ENCODE results near the gene OCA2. TPM values are rescaled to one million over a fixed set of nuclear protein-coding genes. Genes with fewer than 3 reads are reported as not detected.

OCA2 gene
- polyA plus RNA-seq, 3 donors: 8.2 to 11.0 (median 8.5) TPM

DNA sequence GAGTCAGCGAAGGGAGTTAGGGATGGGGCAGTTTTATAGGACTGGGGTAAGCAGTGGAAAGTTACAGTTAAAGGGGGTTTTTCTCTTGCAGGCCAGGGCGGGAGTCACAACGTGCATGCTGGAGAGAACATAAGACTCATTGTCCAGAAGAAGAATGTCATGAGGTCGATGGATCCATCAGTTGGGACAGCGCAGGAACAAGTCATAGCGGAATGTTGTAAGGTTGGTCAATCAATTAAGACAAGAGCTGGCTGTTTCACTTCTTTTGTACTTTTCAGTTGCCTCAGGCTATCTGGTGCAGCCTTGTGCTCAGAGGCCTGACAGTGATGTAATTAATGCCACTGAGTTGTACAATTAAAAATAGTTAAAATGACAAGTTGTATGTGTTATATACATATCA lies 165.6 kb downstream of the OCA2 start:
- no peak for DNase-seq (ENCODE audit: extremely low read depth in 1 of 11, low read depth in 9 of 11, low spot score in 4 of 11)

DNA sequence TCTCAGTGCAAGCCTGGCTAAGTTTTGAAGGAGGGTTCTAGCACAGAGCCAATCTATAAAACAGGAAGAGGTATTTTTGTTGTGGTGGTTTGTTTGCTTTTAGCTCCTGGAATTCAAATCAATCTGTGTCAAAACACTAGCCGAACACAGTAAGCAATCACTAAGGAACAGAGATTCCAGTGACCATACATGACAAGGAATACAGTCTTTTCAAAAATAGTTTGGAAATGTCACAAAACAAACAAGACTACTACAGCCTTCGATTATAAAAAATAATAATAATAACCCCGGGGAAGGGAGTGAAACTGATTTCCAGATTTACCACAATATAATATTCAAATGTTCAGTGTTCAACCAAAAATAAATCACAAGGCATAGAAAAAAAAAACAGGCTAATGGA lies 166.5 kb downstream of the OCA2 start:
- no peak for DNase-seq (ENCODE audit: extremely low read depth in 1 of 11, low read depth in 9 of 11, low spot score in 4 of 11)

DNA sequence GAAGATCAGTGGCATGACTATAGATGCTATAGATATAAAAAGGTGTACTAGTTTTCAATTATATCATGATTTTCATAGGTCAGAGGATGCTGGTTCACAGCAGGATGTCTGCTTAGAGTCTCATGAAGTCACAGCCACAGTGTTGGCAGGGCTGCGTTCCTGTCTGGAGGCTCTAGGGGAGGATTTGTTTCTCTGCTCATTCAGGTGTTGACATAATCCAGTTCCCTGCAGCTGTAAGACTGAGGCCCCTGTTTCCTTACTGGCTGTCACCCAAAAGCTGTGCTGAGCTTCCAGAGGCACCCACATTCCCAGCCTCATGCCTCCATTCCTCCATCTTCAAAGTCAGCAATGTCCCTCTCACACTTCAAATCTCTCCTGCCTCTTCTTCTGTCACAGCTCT lies 170.7 kb downstream of the OCA2 start:
- no peak for DNase-seq (ENCODE audit: extremely low read depth in 1 of 11, low read depth in 9 of 11, low spot score in 4 of 11)

DNA sequence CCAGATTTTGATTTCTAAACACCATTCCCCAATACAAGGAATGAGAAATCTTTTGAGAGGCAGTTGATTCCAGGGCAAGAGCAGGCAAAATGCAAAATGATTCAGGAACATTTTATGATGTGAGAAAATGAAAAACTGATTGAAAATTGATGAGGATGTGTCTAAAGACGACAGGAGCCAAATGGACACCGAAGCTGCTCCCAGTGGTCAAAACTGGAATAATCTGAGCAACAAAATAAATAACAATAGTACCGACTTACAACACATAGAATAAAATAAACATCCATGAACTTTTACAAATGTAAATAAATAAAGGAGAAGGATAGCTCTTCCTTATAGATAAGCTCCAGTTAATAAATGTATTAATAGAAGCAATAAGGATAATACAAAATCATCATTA lies 186.8 kb downstream of the OCA2 start:
- DNase-seq (ENCODE audit: extremely low read depth in 1 of 11, low read depth in 9 of 11, low spot score in 4 of 11): no peak

DNA sequence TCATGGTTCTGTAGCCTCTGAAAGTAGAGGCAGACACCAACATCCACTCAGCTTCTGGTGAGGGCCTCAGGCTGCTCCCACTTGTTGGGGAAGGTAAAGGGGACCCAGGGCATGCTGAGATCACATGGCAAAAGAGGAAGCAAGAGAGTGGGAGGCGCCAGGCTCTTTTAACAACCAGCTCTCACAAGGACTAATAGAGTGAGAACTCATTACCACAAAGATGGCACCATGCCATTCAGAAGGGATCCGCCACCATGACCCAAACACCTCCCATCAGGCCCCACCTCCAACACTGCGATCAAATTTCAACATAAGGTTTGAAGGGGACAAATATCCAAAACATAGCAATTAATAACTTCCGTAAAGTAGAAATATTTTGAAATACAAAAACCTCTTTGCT lies 192.3 kb downstream of the OCA2 start:
- DNase-seq (ENCODE audit: extremely low read depth in 1 of 11, low read depth in 9 of 11, low spot score in 4 of 11): no peak

DNA sequence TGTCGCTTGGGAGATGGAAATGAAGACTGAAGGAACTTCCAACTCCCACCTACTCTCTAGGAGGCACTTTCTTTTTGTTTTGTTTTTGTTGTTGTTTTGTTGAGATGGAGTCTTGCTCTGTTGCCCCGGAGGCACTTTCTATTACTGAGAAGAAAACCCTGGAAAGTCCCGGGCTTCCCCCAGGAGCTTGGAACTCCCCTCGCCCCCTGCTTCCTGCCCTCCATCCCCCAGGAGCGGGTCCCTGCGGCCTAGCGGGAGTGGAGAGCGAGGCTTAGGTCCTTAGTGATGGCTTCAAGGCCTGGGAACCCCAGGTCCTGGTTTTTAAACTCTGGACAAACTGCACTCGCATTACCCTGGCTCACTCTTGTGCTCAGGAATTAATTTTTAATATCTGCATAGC lies 195.7 kb downstream of the OCA2 start:
- DNase-seq (ENCODE audit: extremely low read depth in 1 of 11, low read depth in 9 of 11, low spot score in 4 of 11): no peak

DNA sequence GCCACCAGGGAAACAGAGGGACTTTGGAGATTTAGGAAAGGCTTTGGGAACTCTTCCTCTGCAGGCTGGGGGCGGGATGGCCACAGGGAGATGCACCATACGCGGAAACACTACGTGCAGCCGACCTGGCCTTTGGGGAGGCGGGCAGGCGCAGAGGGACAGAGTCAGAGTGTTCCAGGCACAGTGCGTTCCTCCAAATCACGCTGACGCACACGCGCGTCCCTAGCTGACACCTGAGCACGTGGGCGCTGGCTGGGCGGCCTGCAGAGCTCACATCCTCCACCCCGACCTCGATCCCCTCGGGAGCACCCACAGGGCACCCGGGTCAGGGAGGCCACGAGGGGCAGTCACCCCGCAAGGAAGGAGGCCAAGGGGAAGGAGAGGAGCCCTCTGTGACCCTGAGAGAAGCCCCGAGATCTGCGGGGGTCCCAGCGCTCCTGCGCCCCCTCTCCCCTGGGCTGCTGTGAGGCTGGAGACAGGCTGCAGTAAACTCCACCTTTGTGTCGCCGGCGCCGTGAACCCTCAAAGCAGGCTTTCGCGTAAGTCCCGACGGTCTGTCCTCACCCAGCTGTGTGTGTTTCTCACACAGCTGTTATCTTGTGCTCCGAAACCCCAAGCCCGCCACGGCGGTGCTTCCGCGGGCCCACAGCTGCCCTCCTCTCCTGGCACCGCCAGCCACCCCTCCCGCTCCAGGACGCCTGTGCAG lies 196.3 kb downstream of the OCA2 start:
- DNase-seq (ENCODE audit: extremely low read depth in 1 of 11, low read depth in 9 of 11, low spot score in 4 of 11): no peak

DNA sequence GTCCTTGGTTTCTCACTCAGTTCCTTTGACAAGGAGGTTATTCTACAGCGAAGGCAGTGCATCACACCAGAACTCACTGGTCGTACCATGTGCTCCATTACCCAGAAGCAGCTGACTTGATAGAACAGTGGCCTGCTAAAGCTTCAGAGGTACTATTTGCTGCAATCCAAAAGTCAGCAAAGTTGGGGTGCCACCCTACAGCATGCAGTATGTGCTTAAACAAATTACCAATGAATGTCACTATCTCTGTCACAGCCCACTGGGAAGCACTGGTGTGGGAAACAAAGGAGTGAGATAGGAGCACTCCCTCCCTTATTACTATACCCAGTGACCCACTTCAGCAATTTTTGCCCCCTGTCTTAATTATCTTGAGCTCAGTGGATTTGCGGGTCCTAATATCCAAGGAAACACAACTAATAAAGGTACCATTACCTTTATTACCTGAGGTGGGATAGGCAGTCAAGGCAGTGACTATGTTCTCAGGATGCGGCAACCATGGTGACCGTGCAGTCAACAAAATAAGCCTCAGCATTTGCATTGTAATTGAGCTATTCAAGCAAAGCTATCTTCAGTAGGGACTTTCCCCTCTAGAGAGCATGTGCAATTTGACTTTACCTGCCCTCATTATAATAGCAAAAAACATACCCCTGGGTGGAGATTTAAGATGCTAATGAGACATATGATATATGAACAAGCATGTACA lies 199.4 kb downstream of the OCA2 start:
- peak in 5 of 11 donors; percentile 2 to 11 (median 7) for DNase-seq (ENCODE audit: extremely low read depth in 1 of 11, low read depth in 9 of 11, low spot score in 4 of 11)

DNA sequence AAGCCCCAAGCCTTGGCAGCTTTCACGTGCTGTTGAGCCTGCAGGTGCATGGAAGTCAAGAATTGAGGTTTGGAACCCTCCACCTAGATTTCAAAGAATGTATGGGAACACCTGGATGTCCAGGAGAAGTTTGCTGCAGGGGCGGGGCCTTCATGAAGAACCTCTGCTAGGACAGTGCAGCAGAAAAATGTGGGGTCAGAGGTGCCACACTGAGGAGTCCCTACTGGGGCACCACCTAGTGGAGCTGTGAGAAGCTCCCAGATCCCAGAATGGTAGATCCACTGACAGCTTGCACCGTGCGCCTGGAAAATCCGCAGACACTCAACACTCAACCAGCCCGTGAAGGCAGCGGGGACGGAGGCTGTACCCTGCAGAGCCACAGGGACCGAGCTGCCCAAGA lies 201.6 kb downstream of the OCA2 start:
- DNase-seq (ENCODE audit: extremely low read depth in 1 of 11, low read depth in 9 of 11, low spot score in 4 of 11): no peak

DNA sequence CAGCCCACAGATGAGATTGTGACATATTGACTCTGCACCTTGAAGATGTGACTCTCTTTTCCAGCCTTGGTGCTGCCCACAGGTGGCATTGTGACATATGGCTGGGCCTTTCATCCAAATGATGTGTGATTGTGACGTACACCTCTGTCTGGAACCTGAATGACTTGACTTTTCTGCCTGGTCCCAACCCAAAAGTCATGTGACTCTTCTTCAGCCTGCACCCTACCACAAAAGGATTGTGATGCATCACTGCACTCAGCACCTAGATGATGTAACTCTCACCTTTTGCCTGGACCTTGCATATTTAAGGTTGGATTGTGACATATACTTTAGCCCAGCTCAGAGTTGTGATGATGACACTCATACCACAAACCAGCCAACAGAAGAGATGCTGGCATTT lies 204.5 kb downstream of the OCA2 start:
- DNase-seq (ENCODE audit: extremely low read depth in 1 of 11, low read depth in 9 of 11, low spot score in 4 of 11): no peak

DNA sequence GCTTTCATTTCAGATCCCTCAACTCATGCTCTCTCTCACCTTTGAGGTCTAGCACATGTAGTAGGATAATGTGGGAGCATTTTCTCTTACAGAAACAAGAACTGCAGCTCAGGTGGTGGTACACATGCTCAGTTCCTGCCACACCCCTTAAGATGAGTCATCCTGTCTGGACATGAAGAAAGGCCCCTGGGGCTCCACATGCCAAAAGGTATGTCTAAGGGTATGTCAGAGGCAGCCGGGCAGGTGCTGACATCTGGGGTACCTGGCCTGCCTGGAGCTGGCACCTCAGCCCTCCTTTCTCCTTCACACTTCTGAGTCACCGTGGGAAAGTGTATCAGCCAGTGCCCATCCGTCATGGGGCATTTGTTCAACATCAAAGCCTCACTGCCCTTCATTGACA lies 209.9 kb downstream of the OCA2 start:
- no peak for DNase-seq (ENCODE audit: extremely low read depth in 1 of 11, low read depth in 9 of 11, low spot score in 4 of 11)

DNA sequence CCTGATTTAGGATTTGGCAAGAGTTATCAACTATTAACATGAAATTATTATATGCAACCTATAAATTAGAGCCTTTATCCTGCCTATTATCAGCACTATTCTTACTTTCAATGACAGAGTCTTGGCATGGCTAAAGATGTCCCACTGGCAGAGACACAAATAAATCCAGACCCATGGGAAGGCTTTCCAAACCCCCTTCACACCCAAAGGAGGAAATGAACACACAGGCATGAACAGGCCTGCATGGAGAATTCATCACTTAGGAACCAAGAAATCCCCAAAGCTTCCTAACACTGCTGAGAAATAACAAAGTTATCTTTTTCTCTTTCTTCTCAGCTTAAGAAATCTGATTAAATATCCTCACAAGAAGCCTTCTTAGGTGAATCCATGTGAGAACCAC lies 213.9 kb downstream of the OCA2 start:
- DNase-seq (ENCODE audit: extremely low read depth in 1 of 11, low read depth in 9 of 11, low spot score in 4 of 11): no peak

DNA sequence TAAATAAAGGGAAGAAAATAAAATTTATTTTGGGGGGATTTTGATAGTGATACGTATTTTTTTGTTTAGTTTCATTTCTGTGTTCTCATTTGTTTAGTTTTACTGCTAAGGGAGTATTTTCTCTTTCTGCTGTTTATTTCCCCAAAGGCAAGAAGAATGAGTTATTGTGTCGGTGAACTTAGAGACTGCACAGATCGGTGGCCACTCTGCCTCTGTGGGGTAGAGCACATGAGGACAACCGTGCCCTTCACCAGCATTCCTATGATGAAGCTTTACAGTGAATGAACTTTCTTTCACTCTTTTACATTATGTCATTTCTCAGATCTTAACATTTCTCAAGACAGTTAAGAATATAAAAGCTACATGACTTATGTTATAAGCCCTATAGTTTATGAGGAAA lies 214.4 kb downstream of the OCA2 start:
- DNase-seq (ENCODE audit: extremely low read depth in 1 of 11, low read depth in 9 of 11, low spot score in 4 of 11): no peak

DNA sequence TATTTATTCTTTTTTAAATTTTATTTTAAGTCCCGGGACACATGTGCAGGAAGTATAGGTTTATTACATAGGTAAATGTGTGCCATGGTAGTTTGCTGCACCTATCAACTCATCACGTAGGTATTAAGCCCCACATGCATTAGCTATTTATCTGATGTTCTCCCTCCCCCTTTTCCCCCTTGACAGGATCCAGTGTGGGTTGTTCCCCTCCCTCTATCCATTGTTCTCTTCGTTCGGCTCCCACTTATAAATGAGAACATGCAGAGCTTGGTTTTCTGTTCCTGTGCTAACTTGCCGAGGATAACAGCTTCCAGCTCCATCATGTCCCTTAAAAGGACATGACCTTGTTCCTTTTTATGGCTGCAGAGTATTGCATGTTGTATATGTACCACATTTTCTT lies 220.3 kb downstream of the OCA2 start:
- no peak for DNase-seq (ENCODE audit: extremely low read depth in 1 of 11, low read depth in 9 of 11, low spot score in 4 of 11)

DNA sequence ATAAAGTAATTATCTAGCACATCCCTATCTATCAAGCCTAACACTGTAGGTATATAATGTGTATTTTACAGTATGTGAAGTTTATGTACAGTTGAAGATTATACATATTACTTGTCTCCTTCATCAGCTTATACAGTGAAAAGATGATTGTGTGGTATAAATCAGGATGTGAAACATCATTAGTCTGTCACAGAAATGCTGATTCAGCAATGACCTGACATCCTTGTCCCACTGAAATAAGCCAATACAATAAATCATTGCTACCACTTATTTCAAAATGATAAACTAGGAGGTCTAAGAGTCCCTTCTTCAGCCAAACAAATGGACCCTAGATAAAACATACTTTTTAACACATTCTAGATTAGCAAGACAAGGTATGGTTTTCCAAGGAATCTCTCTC lies 225.3 kb downstream of the OCA2 start:
- DNase-seq (ENCODE audit: extremely low read depth in 1 of 11, low read depth in 9 of 11, low spot score in 4 of 11): no peak

DNA sequence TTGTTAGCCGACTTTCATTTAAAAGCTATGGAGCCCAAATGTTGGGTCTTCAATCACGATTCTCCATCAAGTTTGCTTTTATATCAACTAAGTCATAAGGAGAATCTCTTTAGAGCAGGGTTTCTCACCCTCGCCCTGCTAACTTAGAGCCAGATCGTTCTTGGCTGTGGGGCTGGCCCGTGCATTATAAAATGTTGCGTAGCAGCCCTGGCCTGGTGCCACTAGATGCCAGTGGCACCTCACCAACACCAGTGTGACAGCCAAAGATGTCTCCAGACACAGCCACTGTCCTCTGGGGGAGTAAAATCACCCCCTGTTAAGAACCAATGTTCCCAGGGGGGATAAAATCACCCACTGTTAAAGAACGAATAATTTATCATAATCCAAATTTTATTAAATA lies 226.1 kb downstream of the OCA2 start:
- no peak for DNase-seq (ENCODE audit: extremely low read depth in 1 of 11, low read depth in 9 of 11, low spot score in 4 of 11)

DNA sequence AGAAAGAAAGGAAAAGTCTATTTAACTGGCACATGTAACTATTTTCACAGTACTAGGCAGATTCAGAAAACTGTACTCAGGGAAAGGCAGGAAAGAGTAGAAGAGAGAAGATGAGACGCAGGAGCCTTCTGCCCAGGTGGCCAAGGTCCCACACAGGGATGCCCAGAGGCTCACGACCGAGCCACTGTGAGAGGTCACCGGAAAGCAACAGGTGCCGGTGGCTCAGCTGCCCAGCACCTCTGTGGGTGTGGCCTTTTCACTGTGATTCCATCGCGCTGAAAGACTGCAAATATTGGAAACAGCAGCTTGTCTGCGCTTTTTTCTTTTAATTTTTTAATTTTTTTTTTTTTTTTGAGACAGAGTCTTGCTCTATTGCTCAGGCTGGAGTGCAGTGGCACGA lies 226.8 kb downstream of the OCA2 start:
- no peak for DNase-seq (ENCODE audit: extremely low read depth in 1 of 11, low read depth in 9 of 11, low spot score in 4 of 11)

DNA sequence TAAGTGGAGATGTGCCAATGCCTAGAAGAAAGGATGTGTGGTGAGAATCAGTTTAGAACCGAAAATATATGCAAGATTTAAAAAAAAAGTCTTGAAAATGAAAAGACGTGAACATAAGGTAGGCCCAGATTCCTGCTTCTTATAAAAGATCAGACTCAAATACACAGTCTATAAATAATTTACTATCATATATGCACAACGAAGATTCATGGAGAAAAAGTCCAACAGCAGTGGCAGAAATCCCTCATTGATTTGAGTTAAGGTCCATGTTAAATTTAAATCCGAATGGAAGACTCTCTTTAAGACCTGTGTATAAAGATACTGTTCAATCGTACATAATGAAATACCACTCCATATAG lies 227.2 kb downstream of the OCA2 start:
- DNase-seq (ENCODE audit: extremely low read depth in 1 of 11, low read depth in 9 of 11, low spot score in 4 of 11): no peak

DNA sequence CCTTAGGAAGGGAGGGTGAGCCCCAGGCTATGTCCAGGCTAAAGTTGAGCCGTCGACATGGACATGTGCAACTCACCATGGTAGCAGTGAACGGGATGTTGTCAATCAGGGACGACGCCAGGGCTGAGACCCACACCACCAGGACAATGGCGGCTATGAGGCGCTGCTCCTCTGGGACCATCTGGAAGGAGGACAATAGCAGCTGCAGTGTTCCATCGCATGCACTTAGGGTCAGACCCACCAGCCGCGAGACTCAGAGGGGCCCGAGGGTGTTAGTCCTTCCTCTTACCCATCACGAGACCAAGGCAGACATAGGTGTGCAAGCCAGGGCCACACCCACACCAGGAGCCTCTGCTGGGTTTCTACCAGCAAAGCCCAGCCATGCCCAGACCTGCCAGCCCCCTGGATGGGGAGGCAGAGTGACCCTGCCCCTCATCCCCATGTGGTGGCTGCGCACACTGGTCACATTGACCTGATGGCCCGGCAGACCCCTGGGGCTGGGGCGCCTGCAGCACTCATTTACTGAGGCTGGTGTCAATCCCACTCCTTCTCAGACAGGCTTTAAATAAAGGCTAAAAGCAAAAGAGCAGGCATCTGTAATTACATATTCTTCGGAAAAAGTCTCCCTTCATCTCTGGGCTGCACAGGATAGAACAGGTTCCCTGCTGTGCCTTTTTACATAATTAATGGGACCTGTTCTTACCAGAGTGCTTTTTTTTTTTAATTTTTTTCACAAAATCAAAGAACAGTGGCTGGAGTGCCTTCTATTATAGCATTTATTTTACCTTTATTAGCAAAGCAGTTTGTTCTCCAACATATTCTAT lies 227.8 kb downstream of the OCA2 start:
- DNase-seq (ENCODE audit: extremely low read depth in 1 of 11, low read depth in 9 of 11, low spot score in 4 of 11): no peak

DNA sequence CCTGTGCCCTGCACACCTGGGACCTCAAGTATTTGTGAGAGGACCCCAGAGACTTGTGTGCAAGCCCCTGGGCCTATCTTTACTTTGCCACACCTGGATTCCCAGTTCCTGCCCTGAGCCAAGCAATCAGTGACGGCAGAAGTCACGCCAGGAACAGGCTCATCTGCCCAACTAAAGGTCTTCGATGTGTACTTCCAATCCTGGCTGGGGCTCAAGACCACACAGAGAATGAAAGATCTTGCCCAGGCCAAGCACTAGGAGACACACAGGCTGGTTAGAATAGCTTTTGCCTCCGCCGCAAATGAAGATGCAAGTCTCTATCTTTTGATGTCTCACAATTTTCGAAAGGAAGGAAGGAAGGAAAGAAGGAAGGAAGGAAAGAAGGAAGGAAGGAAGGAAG lies 228.8 kb downstream of the OCA2 start:
- no peak for DNase-seq (ENCODE audit: extremely low read depth in 1 of 11, low read depth in 9 of 11, low spot score in 4 of 11)

Data from renal cortex interstitium (tissue), 11 donors.